Measurements from ENCODE around the gene DCC.

The DCC gene

GRCh38 chr18:53117851-53118250 is 777.9 kb downstream of the DCC start:
- DNase-seq, result no peak

GRCh38 chr18:53126210-53126609 is 786.2 kb downstream of the DCC start:
- DNase-seq, result no peak

- DNase-seq, result no peak
Observed at GRCh38 chr18:53131001-53131400, 791.0 kb downstream of the DCC start.

- DNase-seq, result no peak
Observed at GRCh38 chr18:53134711-53135110, 794.7 kb downstream of the DCC start.

GRCh38 chr18:53135654-53136053 is 795.7 kb downstream of the DCC start:
- DNase-seq, result no peak

GRCh38 chr18:53139746-53140500 is 799.9 kb downstream of the DCC start:
- DNase-seq, result no peak

- no peak for DNase-seq
Observed at GRCh38 chr18:53142005-53142404, 802.0 kb downstream of the DCC start.

- no peak for DNase-seq
Observed at GRCh38 chr18:53147472-53147871, 807.5 kb downstream of the DCC start.

GRCh38 chr18:53148123-53148522 is 808.1 kb downstream of the DCC start:
- DNase-seq, result no peak

- no peak for DNase-seq
Observed at GRCh38 chr18:53152476-53152875, 812.5 kb downstream of the DCC start.

GRCh38 chr18:53153281-53153680 is 813.3 kb downstream of the DCC start:
- no peak for DNase-seq

GRCh38 chr18:53153800-53154199 is 813.8 kb downstream of the DCC start:
- no peak for DNase-seq

- DNase-seq, result no peak
Observed at GRCh38 chr18:53165770-53166169, 825.8 kb downstream of the DCC start.

GRCh38 chr18:53169346-53169745 is 829.3 kb downstream of the DCC start:
- DNase-seq, result no peak

GRCh38 chr18:53191634-53192033 is 851.6 kb downstream of the DCC start:
- DNase-seq, result no peak

- DNase-seq, result no peak
Observed at GRCh38 chr18:53193870-53194269, 853.9 kb downstream of the DCC start.

- DNase-seq, result no peak
Observed at GRCh38 chr18:53219853-53220252, 879.9 kb downstream of the DCC start.

GRCh38 chr18:53224128-53224778 is 884.3 kb downstream of the DCC start:
- DNase-seq, result no peak

- DNase-seq, result no peak
Observed at GRCh38 chr18:53225567-53226325, 885.7 kb downstream of the DCC start.

- no peak for DNase-seq
Observed at GRCh38 chr18:53234610-53235009, 894.6 kb downstream of the DCC start.

- no peak for DNase-seq
Observed at GRCh38 chr18:53241161-53241560, 901.2 kb downstream of the DCC start.

GRCh38 chr18:53253789-53254188 is 913.8 kb downstream of the DCC start:
- no peak for DNase-seq

- DNase-seq, result no peak
Observed at GRCh38 chr18:53254265-53254664, 914.3 kb downstream of the DCC start.

- DNase-seq, result no peak
Observed at GRCh38 chr18:53261241-53261640, 921.2 kb downstream of the DCC start.

Measured in stimulated activated CD4-positive, alpha-beta T cell treated with anti-CD3 and anti-CD28 coated beads, Interleukin-4, amount 100 ng/mL, for 24 hours (primary cell).